Mesodermal cell (in vitro differentiated cells): ENCODE results near the gene FAM25C. TPM values are rescaled to one million over a fixed set of nuclear protein-coding genes. Genes with fewer than 3 reads are reported as not detected.
"Not testable (repeated sequence)": the region's sequence is repeated elsewhere in the genome, so short reads cannot be mapped to it uniquely, and the experiment has no call there.

Source experiments
- H3K27ac ChIP-seq: 2 replicates; pipeline ENCODE4 v1.7.0; 2013; ENCODE audit warnings: mild to moderate bottlenecking, low read depth, low read length, moderate library complexity; ENCODE audit not compliant: severe bottlenecking
- H3K36me3 ChIP-seq: 2 replicates; pipeline ENCODE4 v1.7.1; 2013; ENCODE audit warnings: mild to moderate bottlenecking, low read length, moderate library complexity; ENCODE audit not compliant: control insufficient read depth, insufficient read depth
- H3K4me1 ChIP-seq: one replicate; pipeline ENCODE4 v1.7.1; 2013; ENCODE audit warnings: mild to moderate bottlenecking, low read length; ENCODE audit not compliant: insufficient read depth, control insufficient read depth, poor library complexity, severe bottlenecking
- H3K4me3 ChIP-seq: 2 replicates; pipeline ENCODE4 v1.7.0; 2013; ENCODE audit warnings: low read length, control low read depth, mild to moderate bottlenecking; ENCODE audit not compliant: insufficient read depth, poor library complexity, severe bottlenecking; ENCODE audit errors: extremely low read depth
- H3K9me3 ChIP-seq: 2 replicates; pipeline ENCODE4 v1.7.1; 2013; ENCODE audit warnings: mild to moderate bottlenecking, low read length, moderate library complexity; ENCODE audit not compliant: control insufficient read depth
- WGBS, 2 experiments: methylation state at CpG; one replicate each; pipeline ENCODE4 v1.1.5; 2013; ENCODE audit warnings: missing lambda C conversion rate in 2 of 2; ENCODE audit not compliant: insufficient coverage in 2 of 2; 5-methylcytosine and 5-hydroxymethylcytosine counted together
- polyA plus RNA-seq, 2 experiments: library from polyadenylated mRNA; stranded (reverse); fragments of 50-300 nt; gene quantifications; one replicate each; pipeline ENCODE4 v1.2.3, GENCODE V29; 2013

The FAM25C gene
- polyA plus RNA-seq (2013, experiment 1 of 2), result not detected
- polyA plus RNA-seq (2013, experiment 2 of 2), result not detected

DNA sequence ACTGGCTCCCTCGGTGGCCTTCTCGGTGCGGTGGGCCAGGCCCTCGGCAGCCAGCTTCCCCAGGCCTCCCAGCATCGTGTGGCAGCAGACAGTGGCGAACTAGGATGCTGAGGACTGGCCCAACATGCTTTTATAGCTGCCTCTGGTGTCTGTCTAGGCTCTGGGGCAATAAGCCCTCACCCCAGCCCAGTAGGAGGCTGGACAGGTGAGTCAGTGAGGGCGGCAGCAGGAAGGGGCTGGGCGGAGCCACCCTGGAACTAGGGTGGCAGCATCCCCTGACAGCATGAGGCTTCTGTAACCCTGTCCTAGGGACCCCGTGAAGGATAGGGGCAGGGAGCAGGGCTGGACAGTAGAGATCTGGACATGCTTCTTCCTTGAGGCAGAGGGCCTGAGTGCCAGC, at the start of gene FAM25C:
FAM25C (minus strand) TSS at position 101 of the 400 bp plus-strand sequence; CDS start at position 75, 26 bp downstream.
- not testable (repeated sequence) for H3K4me1 ChIP-seq, H3K9me3 ChIP-seq, H3K36me3 ChIP-seq, H3K4me3 ChIP-seq, H3K27ac ChIP-seq
- WGBS, 2 experiments, result no CpG with 5 or more reads among the region's 9 CpGs

DNA sequence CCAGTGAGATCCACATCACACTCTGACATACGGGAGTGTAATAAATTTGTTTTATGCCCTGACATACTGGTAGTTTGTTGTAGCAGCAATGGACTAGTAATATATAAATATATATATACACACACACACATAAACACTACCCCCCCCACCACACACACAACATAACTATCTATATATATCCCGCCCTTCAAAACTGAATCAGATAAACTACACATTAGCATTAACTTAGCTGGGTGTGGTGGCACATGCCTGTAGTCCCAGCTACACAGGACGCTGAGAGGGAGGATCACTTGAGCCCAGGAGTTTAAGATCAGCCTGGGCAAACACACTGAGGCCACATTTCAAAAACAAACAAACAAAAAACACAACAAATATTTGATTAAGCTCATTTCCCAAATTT, 45.0 kb upstream of the FAM25C start:
- not testable (repeated sequence) for H3K4me3 ChIP-seq, H3K36me3 ChIP-seq, H3K27ac ChIP-seq, H3K4me1 ChIP-seq, H3K9me3 ChIP-seq
- no CpG with 5 or more reads among the region's 3 CpGs for WGBS, 2 experiments

DNA sequence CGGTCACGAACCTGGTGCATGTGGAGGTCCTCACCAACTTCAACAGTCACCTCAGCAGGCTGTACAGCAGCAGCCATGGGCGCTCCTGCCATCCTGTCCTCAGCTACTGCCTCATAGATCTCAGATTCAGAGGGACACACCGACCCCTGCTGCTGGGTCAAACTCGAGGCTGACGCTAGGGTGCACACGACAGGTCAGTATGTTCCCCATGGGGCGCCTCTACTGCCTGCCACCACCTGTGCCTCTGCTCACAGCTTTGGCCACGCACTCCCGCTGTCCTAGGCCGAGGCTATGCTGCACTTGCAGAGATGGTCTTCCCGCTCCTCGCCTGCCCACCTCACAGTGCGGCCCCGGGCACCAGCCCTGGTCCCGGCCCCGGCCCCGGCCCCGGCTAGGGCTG, 31.8 kb upstream of the FAM25C start:
- not testable (repeated sequence) for H3K4me3 ChIP-seq, H3K36me3 ChIP-seq, H3K4me1 ChIP-seq, H3K27ac ChIP-seq, H3K9me3 ChIP-seq
- WGBS, 2 experiments, result 91 to 95% methylated on average over 4 of the region's 19 CpGs

DNA sequence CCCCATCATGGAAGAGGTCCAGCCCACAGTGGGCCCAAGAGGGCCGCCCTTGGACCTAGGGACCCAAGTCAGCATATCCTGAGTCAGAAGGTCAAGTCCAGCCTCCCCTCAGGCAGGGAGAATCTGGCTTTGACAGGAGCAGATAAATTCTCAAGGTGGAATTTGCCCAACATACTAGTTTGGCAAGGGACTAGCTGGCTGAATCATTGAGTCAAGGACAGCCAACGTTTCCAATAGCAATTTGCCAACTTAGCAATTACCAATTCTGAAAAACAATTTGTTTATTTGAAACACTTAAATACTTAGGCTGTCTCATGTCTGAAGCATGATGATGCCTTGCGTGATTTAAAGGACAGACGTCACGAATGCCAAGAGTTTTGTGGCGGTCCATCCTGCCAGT, 2.7 kb upstream of the FAM25C start:
- not testable (repeated sequence) for H3K27ac ChIP-seq, H3K4me3 ChIP-seq, H3K4me1 ChIP-seq, H3K9me3 ChIP-seq, H3K36me3 ChIP-seq
- no CpG with 5 or more reads among the region's 6 CpGs for WGBS, 2 experiments

DNA sequence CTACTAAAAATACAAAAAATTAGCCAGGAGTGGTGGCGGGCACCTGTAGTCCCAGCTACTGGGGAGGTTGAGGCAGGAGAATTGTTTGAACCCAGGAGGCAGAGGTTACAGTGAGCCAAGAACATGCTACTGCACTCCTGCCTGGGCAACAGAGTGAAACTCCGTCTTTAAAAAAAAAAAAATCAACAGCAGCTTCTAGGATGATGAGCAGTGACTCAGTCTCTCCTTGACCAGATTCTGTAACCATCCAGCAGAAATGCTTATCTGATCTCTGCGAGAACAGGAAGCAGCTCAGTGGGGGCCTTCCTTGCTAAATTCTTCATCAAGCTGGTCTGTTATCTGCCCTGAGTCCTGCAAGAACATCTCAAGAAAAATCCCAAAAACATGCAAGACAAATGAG, 5.5 kb downstream of the FAM25C start:
- no CpG with 5 or more reads among the region's 3 CpGs for WGBS, 2 experiments
- not testable (repeated sequence) for H3K4me1 ChIP-seq, H3K4me3 ChIP-seq, H3K27ac ChIP-seq, H3K36me3 ChIP-seq, H3K9me3 ChIP-seq

DNA sequence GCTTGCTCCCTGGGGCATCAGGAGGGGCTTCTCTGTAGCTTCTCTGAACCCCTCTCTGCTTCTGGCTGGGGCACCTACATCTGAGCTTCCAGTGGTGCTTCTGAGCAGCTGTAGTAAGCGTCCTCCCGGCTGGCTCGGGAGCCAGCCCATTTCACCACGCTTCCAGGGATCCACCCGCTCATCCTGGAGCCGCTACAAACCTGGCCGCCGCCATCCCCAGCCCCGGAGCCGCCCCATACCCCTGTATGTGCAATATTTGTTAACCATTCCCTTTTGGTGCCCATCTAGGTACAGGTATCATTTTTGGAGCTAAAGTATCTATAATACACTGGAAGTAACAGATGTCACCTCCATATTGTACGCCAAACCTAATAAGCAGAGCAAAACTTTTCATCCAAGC, 7.0 kb downstream of the FAM25C start:
- H3K4me3 ChIP-seq, H3K27ac ChIP-seq, H3K36me3 ChIP-seq, H3K9me3 ChIP-seq, H3K4me1 ChIP-seq: not testable (repeated sequence)
- 89 to 95% methylated on average over 4 to 8 of the region's 11 CpGs for WGBS, 2 experiments

DNA sequence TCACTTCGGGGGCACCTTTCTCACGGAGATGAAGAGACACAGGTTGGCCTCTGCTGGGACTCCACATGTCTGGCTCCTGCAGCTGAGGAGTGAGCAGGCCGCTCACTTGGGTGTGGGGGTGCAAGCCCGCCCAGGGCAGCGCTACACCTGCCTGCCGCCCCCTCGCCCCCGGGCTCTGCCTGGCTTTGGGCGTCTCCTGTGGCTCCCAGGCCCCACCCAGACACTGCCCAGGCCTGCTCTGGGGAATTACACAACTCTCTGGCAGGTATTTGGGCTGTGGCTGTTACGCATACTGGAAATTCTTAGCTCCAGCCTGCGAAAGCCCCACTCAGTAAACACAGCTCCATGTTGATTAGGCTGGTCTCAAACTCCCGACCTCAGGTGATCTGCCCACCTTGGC, 7.9 kb downstream of the FAM25C start:
- not testable (repeated sequence) for H3K9me3 ChIP-seq, H3K36me3 ChIP-seq, H3K27ac ChIP-seq, H3K4me3 ChIP-seq, H3K4me1 ChIP-seq
- WGBS, 2 experiments, result 85% methylated on average over 4 of the region's 12 CpGs; no CpG with 5 or more reads in 1 of the 2 experiments

DNA sequence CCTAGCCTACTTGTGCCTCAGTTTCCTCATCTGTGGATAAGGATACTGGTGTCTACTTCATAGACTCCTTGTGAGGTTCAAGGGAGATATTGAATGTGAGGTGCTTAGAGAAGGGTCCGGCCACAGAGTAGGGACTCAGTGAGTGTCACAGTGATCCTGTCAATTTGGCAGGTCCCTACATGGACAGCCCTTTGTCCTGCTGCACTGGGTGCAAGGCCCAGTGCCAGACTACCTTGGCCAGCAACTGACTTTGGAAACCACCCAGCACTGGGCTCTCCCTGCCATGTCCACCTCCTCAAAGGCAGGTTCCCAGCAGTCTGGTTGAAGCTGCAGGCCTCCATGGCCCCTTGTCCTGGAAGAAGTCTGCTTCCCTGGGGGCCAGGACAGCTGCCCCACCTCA, 9.5 kb downstream of the FAM25C start:
- no CpG with 5 or more reads among the region's 1 CpG for WGBS, 2 experiments
- not testable (repeated sequence) for H3K27ac ChIP-seq, H3K4me3 ChIP-seq, H3K36me3 ChIP-seq, H3K4me1 ChIP-seq, H3K9me3 ChIP-seq

DNA sequence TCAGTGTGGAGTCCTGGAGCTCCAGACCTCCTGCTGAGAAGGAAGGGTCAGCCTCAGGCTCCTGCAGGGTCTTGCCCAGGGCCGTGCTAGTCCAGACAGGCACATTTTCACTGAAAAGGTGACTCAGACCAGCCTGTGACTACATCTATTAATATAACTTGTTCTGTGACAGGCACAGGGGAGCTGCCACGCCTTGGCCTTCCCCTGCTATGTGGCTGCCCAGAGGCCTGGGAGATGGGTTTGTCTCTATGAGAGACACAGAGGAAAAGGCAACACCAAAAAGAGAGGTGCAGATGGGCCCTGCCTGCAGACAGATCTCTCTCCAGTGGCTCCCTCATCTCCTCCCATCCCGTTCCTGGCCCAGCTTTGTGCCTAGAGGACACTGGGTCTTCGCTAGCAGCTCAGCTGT, 10.0 kb downstream of the FAM25C start:
- not testable (repeated sequence) for H3K9me3 ChIP-seq, H3K36me3 ChIP-seq, H3K4me3 ChIP-seq, H3K4me1 ChIP-seq, H3K27ac ChIP-seq
- WGBS, 2 experiments, result no CpG with 5 or more reads among the region's 4 CpGs

DNA sequence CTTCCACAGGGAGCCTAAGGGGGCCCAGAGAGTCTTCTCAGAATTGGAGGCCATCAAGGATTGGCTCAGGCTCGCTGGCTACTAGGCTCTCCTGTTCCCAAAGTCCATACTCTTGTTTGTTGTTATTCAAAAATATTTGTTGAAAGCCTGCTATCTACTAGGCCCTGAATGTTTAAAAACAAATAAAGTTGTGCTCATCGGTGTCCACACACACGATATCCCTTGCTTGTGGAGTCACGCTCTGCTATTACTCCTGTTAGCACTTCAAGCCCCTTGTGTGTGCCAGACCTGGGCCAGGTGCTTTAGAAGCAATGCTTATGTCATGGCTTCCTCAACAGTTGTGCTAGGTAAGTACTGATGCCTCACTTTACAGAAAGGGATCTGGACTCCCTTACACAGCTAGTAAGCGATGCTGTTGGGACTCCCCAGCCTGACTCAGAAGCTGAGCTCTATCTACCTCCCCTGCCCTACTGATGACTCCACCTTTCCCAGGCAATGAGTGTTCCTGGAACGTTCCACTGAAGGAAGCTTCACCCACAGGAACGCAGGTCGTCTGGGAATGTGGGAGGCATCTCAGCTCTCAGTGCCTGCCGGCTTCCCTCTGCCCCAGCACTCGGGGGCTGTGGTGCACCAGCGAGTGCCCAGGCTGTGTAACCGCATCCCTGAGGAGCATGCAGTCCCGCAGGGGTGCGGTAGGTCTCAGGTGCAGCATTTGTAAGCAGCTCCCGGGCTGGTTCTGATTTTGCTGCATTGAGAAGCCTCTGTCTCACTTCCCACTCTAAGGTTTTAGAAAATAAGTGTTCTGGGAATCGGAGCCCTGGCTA, 10.7 kb downstream of the FAM25C start:
- H3K4me3 ChIP-seq, H3K36me3 ChIP-seq, H3K4me1 ChIP-seq, H3K9me3 ChIP-seq: not testable (repeated sequence)
- peak overlapping the region; percentile 29 for H3K27ac ChIP-seq
- 92 to 94% methylated on average over 3 to 4 of the region's 16 CpGs for WGBS, 2 experiments

DNA sequence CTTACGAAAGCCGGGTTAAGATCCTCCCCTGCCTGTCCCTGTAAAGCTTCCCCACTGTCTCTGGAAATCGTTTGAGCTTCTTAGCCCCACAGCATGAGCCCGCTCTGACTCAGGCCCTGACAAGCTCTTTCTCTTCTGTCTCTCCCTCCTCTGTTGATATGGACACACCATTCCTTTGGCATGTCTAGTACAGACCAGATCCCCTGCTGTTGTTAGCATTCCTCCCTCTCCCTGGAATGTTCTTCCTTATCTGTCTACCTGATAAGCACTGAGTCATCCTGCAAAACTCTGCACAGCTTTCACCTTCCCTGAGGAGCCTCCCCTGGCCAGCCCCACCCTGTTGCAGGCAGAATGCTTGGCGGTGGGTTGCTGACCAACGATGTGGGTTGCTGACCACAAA, 11.6 kb downstream of the FAM25C start:
- WGBS, 2 experiments, result no CpG with 5 or more reads among the region's 6 CpGs
- H3K36me3 ChIP-seq, H3K27ac ChIP-seq, H3K4me1 ChIP-seq, H3K9me3 ChIP-seq, H3K4me3 ChIP-seq: not testable (repeated sequence)
